Neutrophil (primary cell): ENCODE measurements around the gene COL17A1.
A peak's percentile ranks its signal among the peaks of the same experiment; 100 is the strongest.

ENCODE experiments used
- H3K27ac ChIP-seq: fragments of 200-600 bp; sonication (generic); 2 replicates; pipeline ENCODE4 v1.5.1; 2016; ENCODE audit warnings: mild to moderate bottlenecking, moderate library complexity
- H3K27me3 ChIP-seq: fragments of 200-600 bp; sonication (generic); 2 replicates; pipeline ENCODE4 v1.6.0; 2016; ENCODE audit warnings: mild to moderate bottlenecking
- H3K36me3 ChIP-seq: fragments of 200-600 bp; sonication (generic); 2 replicates; pipeline ENCODE4 v1.5.1; 2017
- H3K4me1 ChIP-seq, 2 experiments: fragments of 200-600 bp in 1 of 2; sonication (generic) in 1 of 2; 1 replicate in 1 of 2; 2 replicates in 1 of 2; pipeline versions ENCODE4 v1.5.1 to v1.6.1; 2013 to 2016; ENCODE audit warnings: low read depth in 1 of 2, low read length in 1 of 2, mild to moderate bottlenecking in 1 of 2, moderate library complexity in 1 of 2; ENCODE audit not compliant: control insufficient read depth in 1 of 2, insufficient read depth in 1 of 2
- H3K4me3 ChIP-seq, 2 experiments: fragments of 200-600 bp in 1 of 2; sonication (generic) in 1 of 2; 1 replicate in 1 of 2; 2 replicates in 1 of 2; pipeline ENCODE4 v1.5.1; 2013 to 2016; ENCODE audit warnings: low read depth in 1 of 2, low read length in 1 of 2, mild to moderate bottlenecking in 1 of 2, moderate library complexity in 1 of 2
- H3K9me3 ChIP-seq: fragments of 200-600 bp; sonication (generic); 2 replicates; pipeline ENCODE4 v1.5.1; 2016
- CTCF ChIP-seq: fragments of 200-600 bp; sonication (generic); IDR thresholded peaks from 2 replicates; pipeline ENCODE4 v1.5.1; 2016; ENCODE audit warnings: antibody characterized with exemption

The COL17A1 gene

GRCh38 chr10:104005172-104005863 is 80.4 kb downstream of the COL17A1 start:
- TF ChIP-seq CTCF = no peak
- H3K4me1 ChIP-seq = peaks cover 12 to 15% of the 10 kb centered on the region in 2 experiments
- H3K27me3 ChIP-seq = no peaks in the 10 kb centered on the region
- H3K36me3 ChIP-seq = peaks cover 70% of the 10 kb centered on the region
- H3K27ac ChIP-seq = no peak overlapping the region
- H3K9me3 ChIP-seq = no peaks in the 10 kb centered on the region
- H3K4me3 ChIP-seq = no peak overlapping the region

GRCh38 chr10:104002911-104003310 is 82.8 kb downstream of the COL17A1 start:
- peak overlapping the region; percentile 66 for H3K27ac ChIP-seq
- H3K27me3 ChIP-seq = no peaks in the 10 kb centered on the region
- H3K36me3 ChIP-seq = peaks cover 65% of the 10 kb centered on the region
- no peak overlapping the region for H3K4me3 ChIP-seq
- peaks cover 12 to 15% of the 10 kb centered on the region in 2 experiments for H3K4me1 ChIP-seq
- TF ChIP-seq CTCF = no peak
- H3K9me3 ChIP-seq = no peaks in the 10 kb centered on the region

GRCh38 chr10:103998805-103999204 is 86.9 kb downstream of the COL17A1 start:
- no peaks in the 10 kb centered on the region for H3K9me3 ChIP-seq
- no peak overlapping the region for H3K4me3 ChIP-seq
- H3K36me3 ChIP-seq = peaks cover 48% of the 10 kb centered on the region
- peaks cover 12 to 15% of the 10 kb centered on the region in 2 experiments for H3K4me1 ChIP-seq
- no peak for TF ChIP-seq CTCF
- H3K27ac ChIP-seq = no peak overlapping the region
- H3K27me3 ChIP-seq = no peaks in the 10 kb centered on the region

- no peak overlapping the region for H3K4me3 ChIP-seq
- H3K4me1 ChIP-seq = peaks cover 0 to 2% of the 10 kb centered on the region in 2 experiments
Measured at GRCh38 chr10:103995134-103995533, 90.5 kb downstream of the COL17A1 start.

GRCh38 chr10:103991393-103992128 is 94.1 kb downstream of the COL17A1 start:
- H3K4me3 ChIP-seq = no peak overlapping the region
- no peaks in the 10 kb centered on the region for H3K27me3 ChIP-seq
- H3K36me3 ChIP-seq = peaks cover 12% of the 10 kb centered on the region

More at GRCh38 chr10:103995134-103995533, 90.5 kb downstream of the COL17A1 start:
- Histone ChIP-seq H3K36me3 (peaks cover 39% of the 10 kb centered on the region), H3K9me3 (no peaks in the 10 kb centered on the region), H3K27ac (no peak overlapping the region), H3K27me3 (no peaks in the 10 kb centered on the region)
- TF ChIP-seq CTCF = no peak

More at GRCh38 chr10:103991393-103992128, 94.1 kb downstream of the COL17A1 start:
- Histone ChIP-seq H3K4me1 (peaks cover 12 to 23% of the 10 kb centered on the region in 2 experiments), H3K9me3 (no peaks in the 10 kb centered on the region), H3K27ac (no peak overlapping the region)
- TF ChIP-seq CTCF = no peak
